HG03457 (cell line): Measurements from ENCODE around the gene ISM2.
"Not testable (repeated sequence)": the region's sequence is repeated elsewhere in the genome, so short reads cannot be mapped to it uniquely, and the experiment has no call there.

ENCODE experiments used
- ATAC-seq: cut with Tn5 transposase; IDR thresholded peaks from one replicate; pipeline ENCODE4 v1.9.1; 2021; ENCODE audit warnings: moderate number of reproducible peaks; ENCODE audit not compliant: unreplicated experiment

ISM2 gene

DNA sequence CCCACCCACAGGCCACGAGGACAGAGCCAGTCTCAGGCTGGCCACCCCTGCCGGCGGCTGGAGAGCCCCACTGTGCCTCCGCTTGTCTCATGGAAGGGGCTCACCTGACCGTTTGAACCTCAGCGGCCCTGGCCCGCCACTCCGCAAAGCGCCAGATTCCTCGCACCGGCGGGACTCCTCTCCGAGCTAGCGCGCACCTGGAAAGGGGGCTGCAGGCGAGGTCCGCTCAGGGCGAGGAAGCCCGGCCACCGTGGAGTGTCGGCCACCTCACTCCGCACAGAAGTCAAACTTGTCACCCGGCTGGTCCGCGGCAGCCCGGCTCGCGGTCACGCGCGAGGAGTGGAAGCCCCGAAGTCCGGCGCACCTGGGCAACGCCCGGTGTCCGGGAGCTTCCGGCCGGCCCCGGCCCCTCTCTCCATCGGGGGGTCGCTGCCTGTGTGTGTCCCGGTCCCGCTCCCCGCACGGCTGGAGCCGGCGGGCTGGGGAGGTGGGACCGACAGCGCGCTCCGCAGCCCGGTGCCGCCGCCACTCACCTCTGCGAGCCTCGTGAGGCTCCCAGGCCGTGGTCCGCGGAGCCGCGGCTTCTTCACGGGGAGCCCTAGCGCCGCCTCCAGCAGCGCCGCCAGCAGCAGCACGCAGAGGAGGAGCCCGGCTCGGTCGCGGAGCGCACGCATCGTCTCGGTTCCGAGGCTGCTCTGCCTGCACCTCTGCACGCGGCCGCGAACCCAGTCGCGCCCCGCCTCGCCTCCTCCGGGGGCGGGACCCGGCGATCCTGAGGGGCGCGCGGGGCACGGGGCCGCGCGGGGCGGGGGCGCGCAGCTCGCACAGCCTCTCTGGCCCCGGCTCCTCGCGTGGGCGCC, at the start of gene ISM2:
Gene ISM2, minus strand, starts transcription at position 697 of the 860 bp plus-strand sequence. Its CDS starts 23 bp downstream, at position 674.
- ATAC-seq: no peak

DNA sequence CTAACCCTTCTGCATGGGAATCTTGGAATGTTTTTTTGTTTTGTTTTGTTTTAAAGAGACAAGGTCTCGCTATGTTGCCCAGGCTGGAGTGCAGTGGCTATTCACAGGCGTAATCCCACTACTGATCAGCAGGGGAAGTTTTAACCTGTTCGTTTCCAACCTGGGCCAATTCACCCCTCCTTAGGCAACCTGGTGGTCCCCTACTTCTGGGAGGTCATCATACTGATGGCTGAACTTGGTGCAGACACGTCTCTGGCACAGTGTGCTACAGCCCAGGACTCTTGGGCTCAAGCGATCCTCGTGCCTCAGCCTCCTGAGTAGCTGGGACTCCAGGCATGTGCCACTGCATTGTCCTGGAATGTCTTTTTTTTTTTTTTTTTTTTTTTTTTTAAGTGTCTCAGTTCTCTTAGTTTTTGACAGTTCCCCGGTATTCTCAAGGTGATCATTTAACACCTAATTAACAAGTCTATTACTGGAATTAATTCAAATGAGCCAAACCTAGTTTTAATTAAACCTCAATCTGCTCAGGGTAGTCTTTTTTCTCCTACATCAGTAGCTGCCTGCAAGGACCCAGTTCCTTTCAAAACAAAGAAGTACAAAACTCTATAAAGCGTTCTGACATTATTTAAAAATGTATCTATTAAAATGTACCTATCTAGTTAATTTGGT, 49.0 kb upstream of the ISM2 start:
- ATAC-seq: no peak

- ATAC-seq: not testable (repeated sequence)
Observed at GRCh38 chr14:77545171-77545570, 46.6 kb upstream of the ISM2 start.

DNA sequence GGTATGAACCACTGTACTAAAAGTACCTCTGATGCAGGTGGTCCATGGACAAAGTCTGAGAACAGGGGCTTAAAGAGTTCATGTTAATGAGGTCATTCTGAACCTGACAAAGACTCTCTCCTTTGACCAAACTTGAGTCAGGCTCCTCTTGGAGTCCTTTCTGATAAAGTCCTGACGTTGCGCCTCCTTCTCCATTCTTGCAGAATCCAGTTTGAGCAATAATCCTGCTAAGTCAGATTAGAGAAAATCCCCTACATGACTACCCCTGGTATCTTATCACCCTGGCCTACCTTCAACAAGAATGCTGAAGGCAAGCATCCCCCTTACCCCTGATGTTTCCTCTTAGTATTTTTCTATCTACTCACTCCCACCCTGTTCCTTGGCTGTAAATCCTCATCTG, 46.0 kb upstream of the ISM2 start:
- ATAC-seq: no peak

GRCh38 chr14:77543637-77544334, 45.2 kb upstream of the ISM2 start:
- ATAC-seq: no peak

DNA sequence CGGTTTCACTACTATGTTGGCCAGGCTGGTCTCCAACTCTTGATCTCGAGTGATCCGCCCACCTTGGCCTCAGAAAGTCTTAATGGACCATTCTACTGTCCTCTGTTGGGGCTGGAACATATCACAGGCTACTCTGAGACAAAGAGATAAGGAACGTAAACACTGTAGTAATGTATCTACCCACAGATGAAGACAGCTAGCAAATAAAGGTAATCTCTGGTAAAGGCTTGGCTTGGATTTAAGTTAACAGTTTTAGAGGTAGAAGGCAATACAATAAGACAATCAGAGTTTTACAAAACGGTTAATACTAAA, 44.6 kb upstream of the ISM2 start:
- no peak for ATAC-seq

- no peak for ATAC-seq
Observed at GRCh38 chr14:77542421-77543239, 44.0 kb upstream of the ISM2 start.

- ATAC-seq: no peak
Observed at GRCh38 chr14:77541905-77542304, 43.3 kb upstream of the ISM2 start.

DNA sequence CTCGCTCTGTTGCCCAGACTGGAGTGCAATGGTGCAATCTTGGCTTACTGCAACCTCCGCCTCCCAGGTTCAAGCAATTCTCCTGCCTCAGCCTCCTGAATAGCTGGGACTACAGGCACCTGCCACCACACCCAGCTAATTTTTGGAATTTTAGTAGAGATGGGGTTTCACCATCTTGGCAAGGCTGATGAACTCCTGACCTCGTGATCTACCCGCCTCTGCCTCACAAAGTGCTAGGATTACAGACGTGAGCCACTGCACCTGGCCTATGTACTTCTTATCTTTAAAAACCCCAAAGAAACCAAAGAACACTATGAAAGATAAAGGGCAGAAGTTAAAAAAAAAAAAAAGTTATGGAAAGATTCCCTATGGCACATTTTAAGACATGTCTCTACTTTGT, 38.3 kb upstream of the ISM2 start:
- ATAC-seq: not testable (repeated sequence)

DNA sequence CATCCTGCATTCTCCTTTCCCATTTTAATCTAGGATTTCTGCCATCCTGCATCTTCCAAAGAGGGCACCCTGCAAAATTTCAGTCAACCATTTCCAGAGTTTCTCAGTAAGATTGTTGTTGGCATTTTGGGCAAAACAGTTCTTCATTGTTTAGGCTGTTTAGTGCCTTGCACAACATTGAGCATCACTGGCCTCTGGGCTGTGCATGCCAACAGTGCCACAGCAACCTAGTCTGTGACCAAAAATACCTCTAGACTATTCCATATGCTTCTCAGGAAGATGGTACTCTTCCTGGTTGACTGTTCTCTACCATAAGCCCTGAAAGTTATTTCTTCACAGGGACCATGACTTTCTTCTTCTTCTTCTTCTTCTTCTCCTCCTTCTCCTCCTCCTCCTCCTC, 32.5 kb upstream of the ISM2 start:
- ATAC-seq: no peak

- no peak for ATAC-seq
Observed at GRCh38 chr14:77529963-77530362, 31.3 kb upstream of the ISM2 start.

DNA sequence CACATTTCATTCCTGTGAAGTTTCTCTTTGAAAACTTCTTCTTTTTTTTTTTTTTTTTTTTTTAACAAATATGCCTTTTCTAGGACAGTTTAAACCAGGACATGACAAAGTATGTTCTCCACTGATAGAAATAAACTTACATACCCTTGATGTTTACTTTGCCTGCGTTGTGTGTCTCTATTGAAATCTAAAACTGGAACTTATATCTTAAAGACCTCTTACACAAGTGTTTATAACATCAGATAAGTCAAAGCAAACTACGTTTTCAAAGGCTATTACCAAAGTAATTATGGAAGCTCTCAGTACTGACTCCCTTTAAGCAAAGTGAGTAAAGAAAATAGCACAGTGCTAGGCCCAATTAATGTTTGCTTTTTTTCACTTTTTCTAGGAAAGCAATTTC, 30.6 kb upstream of the ISM2 start:
- no peak for ATAC-seq

- ATAC-seq: not testable (repeated sequence)
Observed at GRCh38 chr14:77528701-77529100, 30.1 kb upstream of the ISM2 start.

- no peak for ATAC-seq
Observed at GRCh38 chr14:77526266-77526665, 27.6 kb upstream of the ISM2 start.

DNA sequence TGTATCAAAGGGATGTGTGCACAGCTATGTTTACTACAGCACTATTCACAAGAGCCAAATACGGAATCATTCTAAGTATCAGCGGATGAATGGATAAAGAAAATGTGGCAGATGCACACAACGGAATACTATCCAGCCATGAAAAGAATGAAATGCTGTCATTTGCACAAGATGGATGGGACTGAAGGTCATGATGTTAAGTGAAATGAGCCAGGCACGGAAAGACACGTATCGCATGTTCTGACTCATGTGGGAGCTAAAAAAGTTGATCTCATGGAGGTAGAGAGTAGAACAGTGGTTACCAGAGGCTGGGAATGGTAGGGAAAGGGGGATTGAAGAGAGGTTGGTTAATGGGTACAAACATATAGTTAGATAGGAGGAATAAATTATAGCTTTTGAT, 25.9 kb upstream of the ISM2 start:
- no peak for ATAC-seq

DNA sequence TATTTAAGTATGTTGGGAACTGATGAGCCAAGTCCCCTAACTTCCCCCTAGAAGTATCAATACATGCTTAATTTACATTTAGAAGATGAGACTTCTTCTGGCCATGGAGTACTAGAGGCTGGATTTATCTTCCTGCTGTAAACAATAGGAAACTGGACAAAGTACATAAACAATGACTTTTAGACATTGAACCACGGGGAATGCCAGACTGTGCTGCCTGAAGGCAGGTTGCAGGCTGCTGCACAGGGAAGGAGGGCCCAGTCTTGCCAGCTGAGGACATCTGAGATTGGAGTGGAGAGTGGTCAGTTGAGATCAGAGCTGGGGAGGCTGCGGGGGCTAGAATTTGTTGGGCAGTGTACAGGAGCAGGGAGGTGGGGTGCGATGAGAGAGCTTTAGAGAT, 24.5 kb upstream of the ISM2 start:
- ATAC-seq: no peak

DNA sequence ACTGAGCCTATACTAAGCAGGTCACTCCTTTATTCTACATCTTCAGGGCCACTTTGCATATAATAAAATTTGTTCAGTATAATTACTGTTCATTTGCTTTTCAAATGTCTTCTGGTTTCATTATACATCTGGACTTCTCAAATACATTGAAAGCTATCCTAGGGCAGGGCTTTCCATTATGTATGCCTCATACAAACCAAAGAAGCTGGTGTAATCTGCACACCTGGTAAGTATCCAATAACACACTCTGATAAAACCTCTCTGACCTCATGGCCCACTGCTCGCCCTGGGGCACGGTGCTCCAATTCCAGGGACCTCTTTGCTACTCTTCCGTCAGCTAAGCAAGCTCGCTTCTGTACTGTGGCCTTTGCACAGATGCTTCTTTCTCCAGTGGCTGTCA, 21.9 kb upstream of the ISM2 start:
- ATAC-seq: no peak

DNA sequence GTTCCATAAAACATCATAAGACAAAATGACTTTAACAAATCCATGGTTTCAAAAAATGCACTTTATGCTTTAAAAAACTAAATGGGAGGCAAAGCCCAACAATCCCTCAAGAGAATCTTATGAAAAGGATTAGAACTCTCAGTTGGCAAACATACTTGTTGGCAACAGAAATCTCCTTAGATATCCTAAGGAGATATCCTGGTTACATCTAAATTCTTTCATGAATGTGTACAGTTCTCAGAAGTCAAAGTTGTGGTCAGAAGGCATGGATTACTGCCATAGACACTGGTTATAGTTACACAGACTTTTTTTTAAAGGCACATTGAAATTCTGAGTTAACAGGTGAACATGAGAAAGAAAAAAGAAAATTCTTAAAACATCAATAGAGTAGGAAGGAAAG, 17.5 kb upstream of the ISM2 start:
- ATAC-seq: no peak

GRCh38 chr14:77511486-77512162, 13.0 kb upstream of the ISM2 start:
- no peak for ATAC-seq

DNA sequence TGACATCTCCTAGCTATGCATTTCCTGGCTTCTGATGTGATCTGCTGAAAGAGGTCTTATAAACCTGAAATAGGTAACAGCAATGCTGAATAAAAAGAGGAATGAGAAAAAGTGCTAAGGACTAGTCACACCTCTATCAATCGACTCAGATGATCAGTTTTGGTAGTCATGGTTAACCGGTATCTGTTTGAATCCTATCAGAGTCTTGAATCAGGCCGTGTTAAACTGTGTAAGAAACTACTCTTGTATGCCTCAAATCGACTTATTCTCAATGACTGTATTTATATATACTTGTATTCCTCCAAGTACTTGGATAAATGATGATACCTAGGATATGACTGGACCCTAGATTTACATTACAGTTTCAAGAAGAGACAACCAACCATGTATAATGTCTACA, 10.8 kb upstream of the ISM2 start:
- no peak for ATAC-seq

DNA sequence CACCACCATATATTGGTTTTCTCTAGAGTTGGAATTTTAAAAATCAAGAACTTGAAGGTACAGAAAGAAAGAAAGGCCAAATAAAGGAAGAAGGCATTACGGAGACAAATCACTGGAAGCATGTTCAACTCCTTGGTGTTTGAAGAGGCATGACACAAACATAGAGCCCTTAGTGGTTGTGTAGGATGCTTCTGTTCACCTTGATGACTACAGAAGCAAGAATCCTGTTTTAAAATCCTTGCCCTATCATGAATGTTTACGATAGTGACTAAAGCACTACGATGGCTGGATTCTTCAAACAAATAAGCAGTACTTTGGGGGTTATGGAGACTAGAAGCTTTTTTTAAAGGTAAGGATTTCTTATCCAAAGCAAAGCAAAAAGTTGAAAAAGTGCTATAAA, 10.3 kb upstream of the ISM2 start:
- no peak for ATAC-seq
